GM12875 (cell line): ENCODE data around the gene TXNDC5.

ENCODE experiments used
- H3K4me3 ChIP-seq: one replicate; pipeline ENCODE4 v1.5.1; 2011; ENCODE audit warnings: low read depth, low read length, control low read depth
- TF ChIP-seq, protein P1 (sequence below): IDR thresholded peaks from 2 replicates; pipeline ENCODE4 v1.5.1; 2011; ENCODE audit warnings: low read depth, mild to moderate bottlenecking, control low read depth, inconsistent platforms, low read length, moderate library complexity, borderline replicate concordance; ENCODE audit not compliant: insufficient read depth

The TXNDC5 gene

DNA sequence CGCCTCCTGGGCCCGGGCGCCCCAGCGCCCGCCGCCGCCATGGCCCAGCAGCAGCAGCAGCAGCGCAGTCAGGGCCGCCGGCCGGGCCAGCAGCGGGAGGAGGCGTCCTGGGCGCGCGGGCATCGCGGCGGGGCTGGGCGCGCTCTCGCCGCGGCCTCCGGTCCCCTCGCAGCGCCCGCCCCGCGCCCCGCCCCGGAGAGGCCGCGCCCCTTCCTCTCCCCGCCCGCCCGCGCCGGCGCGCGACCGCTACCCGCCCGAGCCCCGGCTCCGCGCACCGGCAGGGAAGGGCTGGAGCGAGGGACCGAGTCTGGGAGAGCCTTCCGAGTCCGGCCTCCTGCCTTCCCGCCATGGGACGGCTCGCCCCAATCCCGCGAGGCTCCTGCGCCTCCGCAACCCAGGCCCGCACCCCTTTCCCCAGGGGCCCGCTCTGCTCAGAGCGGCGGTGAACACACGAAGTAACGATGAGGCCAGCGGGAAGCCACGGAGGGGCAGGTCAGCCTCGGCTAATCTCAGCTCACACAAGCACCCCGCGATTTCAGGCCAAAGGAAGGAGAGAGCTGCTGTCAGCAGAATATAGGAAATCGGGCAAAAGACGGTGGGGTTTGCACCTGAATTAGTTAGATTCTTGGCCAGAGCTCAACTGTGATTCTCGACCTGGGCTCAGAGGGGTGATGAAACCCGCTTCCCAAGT is at the start of gene TXNDC5:
TXNDC5 (minus strand) TSS at position 135 of the 691 bp plus-strand sequence; CDS start at position 123, 12 bp downstream.
- peak within 1 kb of the TSS; percentile 77 for H3K4me3 ChIP-seq
- TF ChIP-seq, protein P1, sequence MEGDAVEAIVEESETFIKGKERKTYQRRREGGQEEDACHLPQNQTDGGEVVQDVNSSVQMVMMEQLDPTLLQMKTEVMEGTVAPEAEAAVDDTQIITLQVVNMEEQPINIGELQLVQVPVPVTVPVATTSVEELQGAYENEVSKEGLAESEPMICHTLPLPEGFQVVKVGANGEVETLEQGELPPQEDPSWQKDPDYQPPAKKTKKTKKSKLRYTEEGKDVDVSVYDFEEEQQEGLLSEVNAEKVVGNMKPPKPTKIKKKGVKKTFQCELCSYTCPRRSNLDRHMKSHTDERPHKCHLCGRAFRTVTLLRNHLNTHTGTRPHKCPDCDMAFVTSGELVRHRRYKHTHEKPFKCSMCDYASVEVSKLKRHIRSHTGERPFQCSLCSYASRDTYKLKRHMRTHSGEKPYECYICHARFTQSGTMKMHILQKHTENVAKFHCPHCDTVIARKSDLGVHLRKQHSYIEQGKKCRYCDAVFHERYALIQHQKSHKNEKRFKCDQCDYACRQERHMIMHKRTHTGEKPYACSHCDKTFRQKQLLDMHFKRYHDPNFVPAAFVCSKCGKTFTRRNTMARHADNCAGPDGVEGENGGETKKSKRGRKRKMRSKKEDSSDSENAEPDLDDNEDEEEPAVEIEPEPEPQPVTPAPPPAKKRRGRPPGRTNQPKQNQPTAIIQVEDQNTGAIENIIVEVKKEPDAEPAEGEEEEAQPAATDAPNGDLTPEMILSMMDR = no peak

DNA sequence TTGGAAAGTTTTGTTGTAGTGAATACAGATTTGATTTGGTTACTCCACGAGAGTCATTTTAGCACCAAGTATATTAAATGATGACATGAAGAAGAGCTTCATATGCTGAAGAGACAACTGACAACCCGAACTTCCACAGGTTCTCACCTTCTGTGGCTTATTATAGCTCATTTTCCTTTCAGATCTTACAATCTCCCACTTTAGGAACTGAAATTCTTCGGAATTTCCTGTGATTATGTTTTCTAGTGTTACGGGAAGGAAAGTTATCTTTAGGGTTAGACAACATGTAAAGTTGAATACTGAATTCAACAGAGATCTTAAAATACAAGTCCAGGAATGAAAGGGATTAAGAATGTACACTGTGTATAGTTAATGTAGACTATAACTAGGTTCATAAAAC is 49.6 kb upstream of the TXNDC5 start:
- TF ChIP-seq, protein P1 = no peak
- H3K4me3 ChIP-seq = no peak overlapping the region

DNA sequence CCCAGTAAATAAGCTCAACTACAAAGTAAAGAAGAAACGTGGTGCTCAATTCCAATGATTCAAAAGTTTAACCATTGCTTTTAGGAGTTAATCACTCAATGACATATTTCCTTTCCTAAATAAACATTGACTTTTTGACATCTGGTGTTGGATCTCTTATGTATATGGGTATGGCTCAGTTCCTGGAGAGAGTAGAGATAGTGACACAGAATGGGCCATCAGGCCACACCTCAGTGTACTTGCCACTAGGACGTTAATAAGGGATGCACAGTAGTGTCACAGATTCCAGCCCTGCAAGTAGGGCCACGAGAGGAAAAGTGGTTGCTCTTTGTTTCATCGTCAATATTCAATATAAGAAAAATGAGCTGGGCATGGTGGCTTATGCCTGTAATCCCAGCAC is 48.9 kb upstream of the TXNDC5 start:
- no peak overlapping the region for H3K4me3 ChIP-seq
- TF ChIP-seq, protein P1 = no peak

DNA sequence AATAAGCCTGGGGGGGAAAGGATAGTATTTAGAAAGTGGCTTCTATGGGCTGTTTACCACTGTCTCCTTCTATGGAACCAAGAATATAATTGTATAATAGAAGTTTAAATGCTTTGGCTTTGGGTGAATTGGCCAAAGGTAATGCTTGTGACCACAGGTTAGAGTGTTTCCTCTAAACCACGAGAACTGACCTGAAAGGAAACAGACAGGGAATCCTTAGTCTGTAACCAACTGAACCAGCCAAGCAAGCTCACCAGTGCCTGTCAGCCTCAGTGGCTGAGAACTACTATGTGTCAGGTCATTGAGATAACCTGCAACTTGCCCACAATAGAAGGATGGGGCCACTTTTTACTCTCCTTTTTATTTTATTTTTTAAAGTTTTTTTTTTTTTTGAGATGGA is 47.9 kb upstream of the TXNDC5 start:
- no peak overlapping the region for H3K4me3 ChIP-seq
- TF ChIP-seq, protein P1 = no peak

DNA sequence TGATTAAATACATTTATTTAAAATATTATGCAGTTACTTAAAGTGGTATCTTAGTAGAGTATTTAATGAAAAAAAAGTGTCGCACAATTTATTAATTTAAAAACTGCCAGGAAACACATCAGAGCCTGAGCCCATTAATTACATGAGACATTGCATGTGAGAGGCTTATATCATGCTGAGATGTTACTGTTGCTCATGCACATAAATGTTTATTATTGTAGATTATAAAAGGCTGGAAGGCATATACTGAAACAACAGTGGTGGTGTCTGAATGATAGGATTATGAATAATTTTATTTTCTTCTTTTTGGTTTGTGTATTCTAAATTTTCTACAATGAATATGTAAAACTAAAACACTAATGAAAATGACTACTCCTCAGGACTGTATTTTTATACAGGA is 45.7 kb upstream of the TXNDC5 start:
- H3K4me3 ChIP-seq = no peak overlapping the region
- TF ChIP-seq, protein P1 = no peak

DNA sequence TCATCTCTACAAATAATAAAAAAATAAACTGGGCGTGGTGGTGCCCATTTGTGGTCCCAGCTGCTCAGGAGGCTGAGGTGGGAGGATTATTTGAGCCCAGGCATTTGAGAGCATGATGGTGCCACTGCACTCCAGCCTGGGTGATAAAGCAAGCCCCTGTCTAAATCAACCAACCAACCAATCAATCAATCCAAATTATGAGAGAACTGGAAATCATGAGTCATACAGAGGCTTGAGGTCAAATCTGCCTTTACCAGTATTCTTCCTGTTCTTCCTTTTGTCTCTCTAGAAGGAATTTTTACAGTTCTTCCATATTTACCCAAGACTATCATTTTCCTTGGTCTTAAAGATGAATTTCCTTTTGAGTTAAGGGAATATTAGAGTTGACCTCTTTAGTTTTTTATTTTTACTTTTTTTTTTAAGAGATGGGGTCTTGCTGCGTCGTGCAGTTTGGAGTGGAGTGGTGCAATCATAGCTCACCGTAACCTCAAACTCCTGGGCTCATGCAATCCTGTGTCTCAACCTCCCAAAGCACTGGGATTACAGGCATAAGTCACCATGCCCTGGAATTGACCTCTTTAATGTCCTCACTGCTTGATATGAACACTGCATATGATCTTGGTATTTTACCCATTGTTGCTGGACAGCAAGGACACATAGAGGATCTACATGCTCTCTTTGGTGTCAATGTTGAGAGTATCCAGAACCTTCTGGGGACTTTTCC is 44.1 kb upstream of the TXNDC5 start:
- H3K4me3 ChIP-seq = no peak overlapping the region
- TF ChIP-seq, protein P1 = no peak

DNA sequence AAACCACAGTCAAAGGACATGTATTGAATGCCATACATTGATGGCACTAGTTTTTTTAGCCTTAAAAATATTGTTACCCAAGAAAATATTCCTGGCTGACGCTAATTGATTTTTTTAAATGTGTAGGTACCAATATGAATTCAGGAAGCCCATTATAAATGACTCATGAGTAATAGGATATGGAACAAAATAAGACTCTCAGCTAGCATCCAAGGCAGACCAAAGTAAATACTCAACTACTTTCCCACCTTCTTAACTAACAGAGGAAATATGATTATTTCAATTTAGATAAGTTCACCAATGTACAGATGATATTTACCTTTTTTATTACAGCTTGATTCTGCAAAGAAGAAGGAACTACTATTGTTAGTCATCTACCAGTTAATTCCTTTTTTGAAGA is 43.2 kb upstream of the TXNDC5 start:
- TF ChIP-seq, protein P1 = no peak
- H3K4me3 ChIP-seq = no peak overlapping the region
